Measurements from ENCODE around the gene MINDY4B. TPM values are rescaled to one million over a fixed set of nuclear protein-coding genes. Genes with fewer than 3 reads are reported as not detected.

MINDY4B gene
- total and polyA plus RNA-seq, 2 of the 4 experiments (the other 2 are of a cell fraction), result not detected

- no peak overlapping the region for H2AK5ac ChIP-seq (ENCODE audit: low read depth, low read length)
- no peak overlapping the region for H3K4me3 ChIP-seq (ENCODE audit: insufficient read depth, low read depth, low read length)
- H3K27me3 ChIP-seq (ENCODE audit: control insufficient read depth, insufficient read depth, low read length), result peaks cover 6% of the 10 kb centered on the region; the same call in 1 of the 2 replicates
- H2BK20ac ChIP-seq (ENCODE audit: low read depth, low read length), result no peak overlapping the region
- intact Hi-C loops (cut with micrococcal nuclease) (no loop called here), dilution Hi-C loops (cut with HindIII; ENCODE audit: low sequenced_read_pairs, unreplicated experiment) (no loop called here), in situ Hi-C loops (cut with MboI; ENCODE audit: low sequenced_read_pairs) (no loop called here)
- no peak overlapping the region for H2BK5ac ChIP-seq (ENCODE audit: low read depth, low read length, poor library complexity, severe bottlenecking)
- H3K9me1 ChIP-seq (ENCODE audit: insufficient read depth, low read length), result no peaks in the 10 kb centered on the region
- no peaks in the 10 kb centered on the region for H3K4me1 ChIP-seq (ENCODE audit: control insufficient read depth, insufficient read depth, low read length)
- no peak overlapping the region for H3K56ac ChIP-seq (ENCODE audit: extremely low read depth, insufficient read depth, low read length)
- H3K27ac ChIP-seq (ENCODE audit: insufficient read depth, low read length), result no peak overlapping the region
- no peak overlapping the region for H3K4me2 ChIP-seq (ENCODE audit: low read depth, low read length)
- no peak overlapping the region for H2AK9ac ChIP-seq (replicated peaks; ENCODE audit: low read depth, low read length, poor library complexity)
- no peak overlapping the region for H2BK120ac ChIP-seq (ENCODE audit: low read depth, low read length)
- H4K20me1 ChIP-seq (ENCODE audit: insufficient read depth, low read length), result no peaks in the 10 kb centered on the region
- H3K9me3 ChIP-seq (ENCODE audit: control insufficient read depth, insufficient read depth, low read length), result no peaks in the 10 kb centered on the region
- H3K9ac ChIP-seq (ENCODE audit: low read depth, low read length), result no peak overlapping the region
- H4K91ac ChIP-seq (ENCODE audit: insufficient read depth, low read depth, low read length), result no peak overlapping the region
- no peak overlapping the region for H2AFZ ChIP-seq (replicated peaks; ENCODE audit: low read length, poor library complexity)
- no peak overlapping the region for H4K8ac ChIP-seq (ENCODE audit: low read depth in 2 of 2, low read length in 2 of 2)
- no peak overlapping the region for H4K5ac ChIP-seq (ENCODE audit: low read depth, low read length)
- DNase-seq (no peak), ATAC-seq (ENCODE audit: low read depth) (no peak)
- no peak overlapping the region for H3K18ac ChIP-seq (ENCODE audit: low read depth, low read length)
- no peak for TF ChIP-seq FOS (IDR thresholded peaks at IDR 0.05; ENCODE audit: low read depth, low read length)
- no peak for TF ChIP-seq POLR2A (IDR thresholded peaks at IDR 0.05; ENCODE audit: low read depth, low read length)
- TF ChIP-seq MXI1 (IDR thresholded peaks at IDR 0.05; ENCODE audit: borderline replicate concordance, low read depth, low read length), result no peak
- TF ChIP-seq CTCF (conservative IDR thresholded peaks at IDR 0.05; ENCODE audit: low read depth, low read length), result no peak
- no peak for TF ChIP-seq CHD1 (IDR thresholded peaks at IDR 0.05; ENCODE audit: low read depth, low read length)
- no peak for TF ChIP-seq ELK1 (IDR thresholded peaks at IDR 0.05; ENCODE audit: borderline replicate concordance, low read depth, low read length)
- no peak for TF ChIP-seq USF2 (IDR thresholded peaks at IDR 0.05; ENCODE audit: low read depth, low read length)
- no peak for TF ChIP-seq MAZ (IDR thresholded peaks at IDR 0.05; ENCODE audit: borderline replicate concordance, low read depth, low read length)
- no peaks in the 10 kb centered on the region for H3K36me3 ChIP-seq (ENCODE audit: control insufficient read depth, insufficient read depth, low read length)
- H3K14ac ChIP-seq (replicated peaks; ENCODE audit: low read depth, low read length), result no peak overlapping the region
- no peak overlapping the region for H3K4ac ChIP-seq (ENCODE audit: low read depth, low read length)
- WGBS, 2 experiments (ENCODE audit: extremely low coverage in 2 of 2, insufficient read length in 1 of 2), result 80% methylated on average over 2 of the region's 9 CpGs; no CpG with 5 or more reads in 1 of the 2 experiments
- POLR2A ChIA-PET (ENCODE audit: unreplicated experiment), result no interaction called here
- H3K23ac ChIP-seq (ENCODE audit: low read depth, low read length), result no peak overlapping the region
- no peaks in the 10 kb centered on the region for H3K79me1 ChIP-seq (ENCODE audit: low read depth in 1 of 2, low read length in 2 of 2)
- CTCF ChIA-PET, result no interaction called here
- H2BK15ac ChIP-seq (ENCODE audit: low read depth, low read length), result no peak overlapping the region
- BruUV-seq (replicated peaks), result no TSS peak
Observed at GRCh38 chr3:150890831-150891230, 14.4 kb downstream of the MINDY4B start.
